ENCODE results near the gene EHD1.

DNA sequence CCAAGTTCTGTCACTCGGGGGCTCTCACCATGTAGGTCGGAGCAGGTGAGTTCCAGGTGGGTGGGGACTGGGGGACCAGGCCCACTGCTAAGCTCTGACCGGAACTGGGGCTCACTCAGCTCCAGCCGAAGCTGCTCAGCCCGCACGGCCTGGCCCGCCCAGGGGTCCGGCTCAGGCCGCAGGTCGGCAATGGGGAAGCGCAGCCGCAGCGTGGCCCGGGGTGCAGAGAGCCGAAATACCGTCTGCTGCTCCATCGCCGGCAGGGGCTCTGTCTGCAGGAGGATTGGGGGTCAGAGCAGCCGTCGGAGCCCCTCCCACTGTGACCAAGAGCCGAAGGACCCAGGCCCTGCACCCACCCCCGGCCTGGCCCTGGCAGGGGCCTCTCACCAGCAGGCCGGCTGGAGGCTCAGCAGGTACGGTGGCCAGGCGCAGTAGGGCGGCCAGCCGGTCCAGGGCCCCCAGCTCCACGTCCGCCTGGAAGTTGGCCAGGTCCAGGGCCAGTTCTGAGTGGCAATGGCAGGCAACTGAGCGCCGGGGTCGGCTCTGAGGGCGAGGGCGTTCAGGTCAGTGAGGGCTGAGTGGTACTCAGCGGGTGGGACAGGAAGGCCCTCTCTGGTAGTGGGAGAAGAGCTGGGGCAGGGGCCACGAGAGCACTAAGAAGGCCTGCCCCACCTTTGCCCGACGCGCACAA is 31.4 kb upstream of the EHD1 start:
- TF ChIP-seq, protein P1, sequence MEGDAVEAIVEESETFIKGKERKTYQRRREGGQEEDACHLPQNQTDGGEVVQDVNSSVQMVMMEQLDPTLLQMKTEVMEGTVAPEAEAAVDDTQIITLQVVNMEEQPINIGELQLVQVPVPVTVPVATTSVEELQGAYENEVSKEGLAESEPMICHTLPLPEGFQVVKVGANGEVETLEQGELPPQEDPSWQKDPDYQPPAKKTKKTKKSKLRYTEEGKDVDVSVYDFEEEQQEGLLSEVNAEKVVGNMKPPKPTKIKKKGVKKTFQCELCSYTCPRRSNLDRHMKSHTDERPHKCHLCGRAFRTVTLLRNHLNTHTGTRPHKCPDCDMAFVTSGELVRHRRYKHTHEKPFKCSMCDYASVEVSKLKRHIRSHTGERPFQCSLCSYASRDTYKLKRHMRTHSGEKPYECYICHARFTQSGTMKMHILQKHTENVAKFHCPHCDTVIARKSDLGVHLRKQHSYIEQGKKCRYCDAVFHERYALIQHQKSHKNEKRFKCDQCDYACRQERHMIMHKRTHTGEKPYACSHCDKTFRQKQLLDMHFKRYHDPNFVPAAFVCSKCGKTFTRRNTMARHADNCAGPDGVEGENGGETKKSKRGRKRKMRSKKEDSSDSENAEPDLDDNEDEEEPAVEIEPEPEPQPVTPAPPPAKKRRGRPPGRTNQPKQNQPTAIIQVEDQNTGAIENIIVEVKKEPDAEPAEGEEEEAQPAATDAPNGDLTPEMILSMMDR (IDR thresholded peaks at IDR 0.05), result no peak
- no peak for TF ChIP-seq POLR2A (IDR thresholded peaks at IDR 0.05)
- no peak for TF ChIP-seq POLR2AphosphoS5 (IDR thresholded peaks at IDR 0.05)

Data from upper lobe of left lung (tissue), 4 donors.